ENCODE results near the gene ACBD4.

ACBD4 gene

GRCh38 chr17:45139533-45139920 lies 4.0 kb downstream of the ACBD4 start:
- Histone ChIP-seq H4K20me1 (ENCODE audit: insufficient read depth, low read length) (no peaks in the 10 kb centered on the region), H3K27ac (ENCODE audit: low read depth, low read length, poor library complexity, severe bottlenecking) (no peak overlapping the region), H3K4me3 (ENCODE audit: low read depth, low read length, poor library complexity, severe bottlenecking) (no peak overlapping the region), H3K9ac (ENCODE audit: low read length) (no peak overlapping the region), H3K27me3 (ENCODE audit: insufficient read depth, low read length) (no peaks in the 10 kb centered on the region), H3K79me2 (ENCODE audit: insufficient read depth, low read length) (no peaks in the 10 kb centered on the region), H3K9me3 (ENCODE audit: low read length) (no peaks in the 10 kb centered on the region), H3K36me3 (ENCODE audit: insufficient read depth, low read length) (no peaks in the 10 kb centered on the region), H2AFZ (ENCODE audit: low read length) (no peak overlapping the region), H3F3A (ENCODE audit: insufficient read depth, low read length) (no peaks in the 10 kb centered on the region), H3K9me2 (ENCODE audit: low read depth, low read length) (no peaks in the 10 kb centered on the region), H3K4me1 (ENCODE audit: insufficient read depth, low read length, severe bottlenecking) (peaks cover 18% of the 10 kb centered on the region), H3K4me2 (ENCODE audit: low read length) (no peak overlapping the region)
- no peak for TF ChIP-seq EZH2 (IDR thresholded peaks at IDR 0.05; ENCODE audit: borderline replicate concordance, low read length)
- TF ChIP-seq, protein P1, sequence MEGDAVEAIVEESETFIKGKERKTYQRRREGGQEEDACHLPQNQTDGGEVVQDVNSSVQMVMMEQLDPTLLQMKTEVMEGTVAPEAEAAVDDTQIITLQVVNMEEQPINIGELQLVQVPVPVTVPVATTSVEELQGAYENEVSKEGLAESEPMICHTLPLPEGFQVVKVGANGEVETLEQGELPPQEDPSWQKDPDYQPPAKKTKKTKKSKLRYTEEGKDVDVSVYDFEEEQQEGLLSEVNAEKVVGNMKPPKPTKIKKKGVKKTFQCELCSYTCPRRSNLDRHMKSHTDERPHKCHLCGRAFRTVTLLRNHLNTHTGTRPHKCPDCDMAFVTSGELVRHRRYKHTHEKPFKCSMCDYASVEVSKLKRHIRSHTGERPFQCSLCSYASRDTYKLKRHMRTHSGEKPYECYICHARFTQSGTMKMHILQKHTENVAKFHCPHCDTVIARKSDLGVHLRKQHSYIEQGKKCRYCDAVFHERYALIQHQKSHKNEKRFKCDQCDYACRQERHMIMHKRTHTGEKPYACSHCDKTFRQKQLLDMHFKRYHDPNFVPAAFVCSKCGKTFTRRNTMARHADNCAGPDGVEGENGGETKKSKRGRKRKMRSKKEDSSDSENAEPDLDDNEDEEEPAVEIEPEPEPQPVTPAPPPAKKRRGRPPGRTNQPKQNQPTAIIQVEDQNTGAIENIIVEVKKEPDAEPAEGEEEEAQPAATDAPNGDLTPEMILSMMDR (IDR thresholded peaks at IDR 0.05; ENCODE audit: low read length) = no peak

GRCh38 chr17:45143094-45143670 lies 7.7 kb downstream of the ACBD4 start:
- H3K4me1 ChIP-seq (ENCODE audit: insufficient read depth, low read length, severe bottlenecking) = peaks cover 18% of the 10 kb centered on the region
- no peak overlapping the region for H3K4me3 ChIP-seq (ENCODE audit: low read depth, low read length, poor library complexity, severe bottlenecking)
- no peak overlapping the region for H3K4me2 ChIP-seq (ENCODE audit: low read length)
- H3K36me3 ChIP-seq (ENCODE audit: insufficient read depth, low read length) = no peaks in the 10 kb centered on the region
- no peak overlapping the region for H3K9ac ChIP-seq (ENCODE audit: low read length)
- H3K27ac ChIP-seq (ENCODE audit: low read depth, low read length, poor library complexity, severe bottlenecking) = no peak overlapping the region
- H3K9me2 ChIP-seq (ENCODE audit: low read depth, low read length) = no peaks in the 10 kb centered on the region
- H2AFZ ChIP-seq (ENCODE audit: low read length) = no peak overlapping the region
- H3K9me3 ChIP-seq (ENCODE audit: low read length) = no peaks in the 10 kb centered on the region
- no peaks in the 10 kb centered on the region for H3K79me2 ChIP-seq (ENCODE audit: insufficient read depth, low read length)
- H4K20me1 ChIP-seq (ENCODE audit: insufficient read depth, low read length) = no peaks in the 10 kb centered on the region
- TF ChIP-seq EZH2 (IDR thresholded peaks at IDR 0.05; ENCODE audit: borderline replicate concordance, low read length) = no peak
- TF ChIP-seq, protein P1 (IDR thresholded peaks at IDR 0.05; ENCODE audit: low read length) = no peak
- no peaks in the 10 kb centered on the region for H3K27me3 ChIP-seq (ENCODE audit: insufficient read depth, low read length)
- H3F3A ChIP-seq (ENCODE audit: insufficient read depth, low read length) = no peaks in the 10 kb centered on the region

- TF ChIP-seq, protein P1 (IDR thresholded peaks at IDR 0.05; ENCODE audit: low read length) = no peak
- TF ChIP-seq EZH2 (IDR thresholded peaks at IDR 0.05; ENCODE audit: borderline replicate concordance, low read length) = no peak
- Histone ChIP-seq H2AFZ (ENCODE audit: low read length) (no peak overlapping the region), H3K4me2 (ENCODE audit: low read length) (peak overlapping the region; percentile 39), H3K9me3 (ENCODE audit: low read length) (no peaks in the 10 kb centered on the region), H3K27ac (ENCODE audit: low read depth, low read length, poor library complexity, severe bottlenecking) (no peak overlapping the region), H3K36me3 (ENCODE audit: insufficient read depth, low read length) (no peaks in the 10 kb centered on the region), H3K27me3 (ENCODE audit: insufficient read depth, low read length) (no peaks in the 10 kb centered on the region), H3K4me1 (ENCODE audit: insufficient read depth, low read length, severe bottlenecking) (peaks cover 20% of the 10 kb centered on the region), H3F3A (ENCODE audit: insufficient read depth, low read length) (no peaks in the 10 kb centered on the region), H3K79me2 (ENCODE audit: insufficient read depth, low read length) (no peaks in the 10 kb centered on the region), H3K9ac (ENCODE audit: low read length) (no peak overlapping the region), H3K4me3 (ENCODE audit: low read depth, low read length, poor library complexity, severe bottlenecking) (no peak overlapping the region), H3K9me2 (ENCODE audit: low read depth, low read length) (no peaks in the 10 kb centered on the region), H4K20me1 (ENCODE audit: insufficient read depth, low read length) (no peaks in the 10 kb centered on the region)
Measured at GRCh38 chr17:45143767-45144198, 8.3 kb downstream of the ACBD4 start.
